ENCODE measurements around the gene SBNO2.

- TF ChIP-seq CTCF (IDR thresholded peaks at IDR 0.05) = no peak
- TF ChIP-seq POLR2A (IDR thresholded peaks at IDR 0.05) = no peak
- no peak for TF ChIP-seq POLR2AphosphoS5 (IDR thresholded peaks at IDR 0.05)
- no peak for TF ChIP-seq EP300 (IDR thresholded peaks at IDR 0.05)
These were observed 35.9 kb downstream of the SBNO2 start for GRCh38 chr19:1138121-1138520.

All from stomach (tissue), 4 donors.